MCF 10A (cell line): Measurements from ENCODE around the gene KCNJ2. TPM values are rescaled to one million over a fixed set of nuclear protein-coding genes. Genes with fewer than 3 reads are reported as not detected.

Source experiments
- BruUV-seq: library from RNA; stranded (reverse); fragments of 400-500 nt; replicated peaks from 2 replicates; lab custom pipeline; 2021; lab: Mats Ljungman, UMichigan
- CTCF ChIA-PET: fragments of 300-600 bp; sonication (Branson Sonifier 250); formaldehyde crosslinking; extraction: SDS; loops from one replicate; lab custom pipeline; 2021; ENCODE audit warnings: antibody characterized with exemption, inconsistent platforms; lab: Yijun Ruan, JAX
- POLR2A ChIA-PET: fragments of 300-600, 350-650 bp; sonication (Branson Sonifier 250); formaldehyde crosslinking; extraction: SDS; loops from one replicate; lab custom pipeline; 2020; ENCODE audit warnings: antibody characterized with exemption, inconsistent platforms; lab: Yijun Ruan, JAX
- DNase-seq: peaks from one replicate; pipeline ENCODE4 v3.0.0-alpha.2; 2018; ENCODE audit not compliant: unreplicated experiment
- H3K27ac Mint-ChIP-seq: one replicate; pipeline ENCODE4 v1.8.0; 2022; ENCODE audit warnings: mild to moderate bottlenecking, low read depth, mixed read lengths; ENCODE audit not compliant: unreplicated experiment
- H3K27me3 Mint-ChIP-seq: one replicate; pipeline ENCODE4 v1.8.0; 2022; ENCODE audit warnings: mixed read lengths; ENCODE audit not compliant: insufficient read depth, unreplicated experiment
- H3K36me3 Mint-ChIP-seq: one replicate; pipeline ENCODE4 v1.8.0; 2022; ENCODE audit warnings: mild to moderate bottlenecking, moderate library complexity, mixed read lengths; ENCODE audit not compliant: insufficient read depth, unreplicated experiment
- H3K4me1 Mint-ChIP-seq: one replicate; pipeline ENCODE4 v1.8.0; 2022; ENCODE audit warnings: mixed read lengths; ENCODE audit not compliant: insufficient read depth, unreplicated experiment
- H3K4me3 Mint-ChIP-seq: one replicate; pipeline ENCODE4 v1.8.0; 2022; ENCODE audit warnings: mild to moderate bottlenecking, moderate library complexity, mixed read lengths; ENCODE audit not compliant: unreplicated experiment
- H3K9me3 Mint-ChIP-seq: one replicate; pipeline ENCODE4 v1.8.0; 2022; ENCODE audit warnings: mixed read lengths; ENCODE audit not compliant: unreplicated experiment
- CTCF ChIP-seq: fragments of 200-600 bp; IDR thresholded peaks from one replicate; pipeline ENCODE4 v1.8.0; 2022; ENCODE audit warnings: antibody characterized with exemption, mild to moderate bottlenecking; ENCODE audit not compliant: unreplicated experiment
- intact Hi-C: fragments of 100-400 bp; cut with micrococcal nuclease; formaldehyde crosslinking; loops from 2 replicates; pipeline ENCODE4 v1.14.1; 2022
- total RNA-seq: library from RNA; stranded (reverse); gene quantifications from 2 replicates; pipeline ENCODE4 v1.2.3, GENCODE V29; 2022

The KCNJ2 gene
- total RNA-seq, 1 experiment from 2014 or later: 0.19 TPM

GRCh38 chr17:70173681-70174080, 4.3 kb downstream of the KCNJ2 start:
- no peak for TF ChIP-seq CTCF
- Mint-ChIP-seq H3K36me3 (peaks cover 9% of the 10 kb centered on the region), H3K27ac (no peak overlapping the region), H3K27me3 (no peaks in the 10 kb centered on the region), H3K9me3 (no peaks in the 10 kb centered on the region), H3K4me3 (no peak overlapping the region), H3K4me1 (peaks cover 29% of the 10 kb centered on the region)
- CTCF ChIA-PET: interaction anchor here (0.6 kb wide), 1 partner anchor 378 kb away, joined by 3 read pairs; no protein-coding TSS in a partner anchor
- no TSS peak for BruUV-seq
- no peak for DNase-seq
- POLR2A ChIA-PET: interaction anchor here (0.8 kb wide), 1 partner anchor 228 kb away, joined by 3 read pairs; no protein-coding TSS in a partner anchor
- intact Hi-C loops: no loop called here

GRCh38 chr17:70181376-70181775, 12.0 kb downstream of the KCNJ2 start:
- no peak overlapping the region for H3K27ac Mint-ChIP-seq
- CTCF ChIA-PET: interaction anchor here (0.6 kb wide), 2 partner anchors 52 to 497 kb away, joined by 3 to 4 read pairs; no protein-coding TSS in a partner anchor
- peaks cover 6% of the 10 kb centered on the region for H3K36me3 Mint-ChIP-seq
- no peak for DNase-seq
- no peak for TF ChIP-seq CTCF
- peaks cover 16% of the 10 kb centered on the region for H3K4me1 Mint-ChIP-seq
- intact Hi-C loops: loop anchor here (10.0 kb wide), 1 partner anchor 223 kb away; no protein-coding TSS in a partner anchor
- H3K4me3 Mint-ChIP-seq: no peak overlapping the region
- H3K9me3 Mint-ChIP-seq: no peaks in the 10 kb centered on the region
- POLR2A ChIA-PET: interaction anchor here (0.6 to 2.1 kb wide), 3 partner anchors 9 to 225 kb away, joined by 3 to 8 read pairs (median 4); no protein-coding TSS in a partner anchor
- no TSS peak for BruUV-seq
- H3K27me3 Mint-ChIP-seq: no peaks in the 10 kb centered on the region

GRCh38 chr17:70181866-70182265, 12.5 kb downstream of the KCNJ2 start:
- H3K9me3 Mint-ChIP-seq: no peaks in the 10 kb centered on the region
- no TSS peak for BruUV-seq
- no peak overlapping the region for H3K4me3 Mint-ChIP-seq
- no peak overlapping the region for H3K27ac Mint-ChIP-seq
- H3K4me1 Mint-ChIP-seq: peaks cover 16% of the 10 kb centered on the region
- no peaks in the 10 kb centered on the region for H3K27me3 Mint-ChIP-seq
- TF ChIP-seq CTCF: no peak
- peaks cover 6% of the 10 kb centered on the region for H3K36me3 Mint-ChIP-seq
- ChIA-PET CTCF (interaction anchor here (0.6 to 0.7 kb wide), 3 partner anchors 51 to 727 kb away, joined by 3 to 4 read pairs (median 3); no protein-coding TSS in a partner anchor), POLR2A (interaction anchor here (0.6 to 2.1 kb wide), 3 partner anchors 10 to 224 kb away, joined by 3 to 8 read pairs (median 4); no protein-coding TSS in a partner anchor)
- no peak for DNase-seq
- intact Hi-C loops: loop anchor here (10.0 kb wide), 1 partner anchor 223 kb away; no protein-coding TSS in a partner anchor

DNA sequence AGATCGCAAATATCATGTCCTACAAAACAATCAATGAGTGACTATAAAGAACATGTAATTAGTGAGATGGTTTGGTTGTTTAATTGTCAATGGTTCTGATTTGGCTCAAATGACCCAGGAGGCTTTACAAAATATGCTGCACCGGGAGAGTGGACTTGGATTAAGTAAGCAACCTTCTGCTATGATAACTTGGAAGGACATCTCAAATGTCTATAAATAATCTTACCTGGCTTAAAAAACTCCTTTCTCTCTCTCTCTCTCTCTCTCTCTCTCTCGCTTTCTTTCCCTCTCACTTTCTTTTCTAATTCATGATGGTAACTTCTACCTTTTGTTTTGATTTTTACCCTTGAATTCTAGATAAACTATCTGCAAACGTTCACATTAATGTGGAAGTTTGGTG, 14.2 kb downstream of the KCNJ2 start:
- no peak for TF ChIP-seq CTCF
- Mint-ChIP-seq H3K9me3 (no peaks in the 10 kb centered on the region), H3K4me1 (peaks cover 16% of the 10 kb centered on the region), H3K27ac (no peak overlapping the region), H3K4me3 (no peak overlapping the region), H3K27me3 (no peaks in the 10 kb centered on the region), H3K36me3 (peaks cover 6% of the 10 kb centered on the region)
- CTCF ChIA-PET: no interaction called here
- POLR2A ChIA-PET: no interaction called here
- no TSS peak for BruUV-seq
- DNase-seq: no peak
- intact Hi-C loops: loop anchor here (10.0 kb wide), 1 partner anchor 221 kb away; no protein-coding TSS in a partner anchor
